Measurements from ENCODE around the gene RNF166. TPM values are rescaled to one million over a fixed set of nuclear protein-coding genes. Genes with fewer than 3 reads are reported as not detected.

RNF166 gene
- total and polyA plus RNA-seq, 11 donors: 9.3 to 28.5 (median 15.4) TPM

- Histone ChIP-seq H3K27ac (no peak overlapping the region), H3K4me3 (no peak overlapping the region), H3K4me1 (peaks cover 0 to 43% (median 27%) of the 10 kb centered on the region in 12 donors), H3K9me3 (no peaks in the 10 kb centered on the region), H3K27me3 (no peaks in the 10 kb centered on the region), H3K36me3 (peaks cover 0 to 43% (median 4%) of the 10 kb centered on the region in 9 donors)
- intact Hi-C loops (cut with DNase I): loop anchor here in 9 of 10 donors (1.0 to 10.0 kb wide), 10 partner anchors 42 to 474 kb away; partner anchors contain the start of genes ZNF778 (in 5 of the 9), PIEZO1 (in 4 of the 9), CDH15 (in 1 of the 9) and PABPN1L (in 1 of the 9)
- whole genome bisulfite sequencing, 4 donors: 85 to 96% (median 89%) methylated on average over 5 to 19 of the region's 19 CpGs
- TF ChIP-seq CTCF (IDR thresholded peaks at IDR 0.05): no peak
- no peak for TF ChIP-seq POLR2A (IDR thresholded peaks at IDR 0.05)
- DNase-seq: no peak
- ATAC-seq: no peak
Observed at GRCh38 chr16:88742896-88743605, 36.8 kb upstream of the RNF166 start.

- DNase-seq (no peak), ATAC-seq (no peak)
- no peaks in the 10 kb centered on the region for H3K27me3 ChIP-seq
- H3K4me3 ChIP-seq: no peak overlapping the region
- 89 to 95% (median 92%) methylated on average over 16 to 17 of the region's 17 CpGs for WGBS, 4 donors
- intact Hi-C loops (cut with DNase I): loop anchor here in 7 of 10 donors (5.0 to 10.0 kb wide), 5 partner anchors 123 to 476 kb away; partner anchors contain the start of genes ZNF778 (in 3 of the 7), CDH15 (in 1 of the 7) and PABPN1L (in 1 of the 7)
- no peaks in the 10 kb centered on the region for H3K9me3 ChIP-seq
- H3K27ac ChIP-seq: no peak overlapping the region
- no peak for TF ChIP-seq POLR2A (IDR thresholded peaks at IDR 0.05)
- no peak for TF ChIP-seq CTCF (IDR thresholded peaks at IDR 0.05)
- H3K36me3 ChIP-seq: peaks cover 0 to 43% (median 4%) of the 10 kb centered on the region in 9 donors
- peaks cover 0 to 37% (median 22%) of the 10 kb centered on the region in 12 donors for H3K4me1 ChIP-seq
Observed at GRCh38 chr16:88741368-88741767, 35.2 kb upstream of the RNF166 start.

GRCh38 chr16:88740727-88741055 is 34.5 kb upstream of the RNF166 start:
- Histone ChIP-seq H3K36me3 (peaks cover 0 to 49% (median 4%) of the 10 kb centered on the region in 9 donors), H3K4me3 (no peak overlapping the region), H3K9me3 (no peaks in the 10 kb centered on the region), H3K4me1 (peaks cover 0 to 31% (median 16%) of the 10 kb centered on the region in 12 donors), H3K27me3 (no peaks in the 10 kb centered on the region), H3K27ac (no peak overlapping the region)
- intact Hi-C loops (cut with DNase I): loop anchor here in 7 of 10 donors (5.0 to 10.0 kb wide), 5 partner anchors 124 to 477 kb away; partner anchors contain the start of genes ZNF778 (in 3 of the 7), CDH15 (in 1 of the 7) and PABPN1L (in 1 of the 7)
- no peak for DNase-seq
- ATAC-seq: no peak
- TF ChIP-seq CTCF (IDR thresholded peaks at IDR 0.05) (no peak), POLR2A (IDR thresholded peaks at IDR 0.05) (no peak)
- WGBS, 4 donors: 91 to 100% (median 97%) methylated on average over 6 to 12 of the region's 12 CpGs

- DNase-seq: no peak
- TF ChIP-seq CTCF (IDR thresholded peaks at IDR 0.05) (no peak), POLR2A (IDR thresholded peaks at IDR 0.05) (no peak)
- no peaks in the 10 kb centered on the region for H3K9me3 ChIP-seq
- no peaks in the 10 kb centered on the region for H3K27me3 ChIP-seq
- H3K4me3 ChIP-seq: no peak overlapping the region
- no peak overlapping the region for H3K27ac ChIP-seq
- ATAC-seq: no peak
- WGBS, 4 donors: 94 to 95% (median 94%) methylated on average over 23 to 33 of the region's 33 CpGs
- peaks cover 0 to 25% (median 16%) of the 10 kb centered on the region in 12 donors for H3K4me1 ChIP-seq
- intact Hi-C loops (cut with DNase I): loop anchor here in 9 of 10 donors (2.0 to 10.0 kb wide), 7 partner anchors 47 to 477 kb away; partner anchors contain the start of genes ZNF778 (in 7 of the 9), CDH15 (in 1 of the 9) and PABPN1L (in 1 of the 9)
- H3K36me3 ChIP-seq: peaks cover 0 to 55% (median 6%) of the 10 kb centered on the region in 9 donors
Observed at GRCh38 chr16:88739977-88740726, 33.9 kb upstream of the RNF166 start.
